KMS-11 (cell line): Measurements from ENCODE around the gene ARHGAP22.

ENCODE experiments used
- H2AFZ ChIP-seq: fragments of 200-600 bp; sonication (generic); 2 replicates; pipeline ENCODE4 v1.6.1; 2016; ENCODE audit warnings: antibody characterized with exemption, mixed run types, low read depth
- H3K27ac ChIP-seq: fragments of 200-600 bp; sonication (generic); 2 replicates; pipeline ENCODE4 v1.6.1; 2016; ENCODE audit warnings: mild to moderate bottlenecking, mixed run types
- H3K27me3 ChIP-seq: fragments of 200-600 bp; sonication (generic); 2 replicates; pipeline ENCODE4 v1.6.1; 2017; ENCODE audit warnings: mild to moderate bottlenecking, low read depth, mixed run types, moderate library complexity; ENCODE audit not compliant: insufficient read depth
- H3K36me3 ChIP-seq: fragments of 200-600 bp; sonication (generic); 2 replicates; pipeline ENCODE4 v1.6.1; 2017; ENCODE audit warnings: mild to moderate bottlenecking, mixed run types; ENCODE audit not compliant: insufficient read depth
- H3K4me1 ChIP-seq: fragments of 200-600 bp; sonication (generic); 2 replicates; pipeline ENCODE4 v1.6.1; 2016; ENCODE audit warnings: mild to moderate bottlenecking, low read depth, mixed run types; ENCODE audit not compliant: poor library complexity, severe bottlenecking
- H3K4me2 ChIP-seq: fragments of 200-600 bp; sonication (generic); 2 replicates; pipeline ENCODE4 v1.7.0; 2016; ENCODE audit warnings: mild to moderate bottlenecking, mixed run types
- H3K4me3 ChIP-seq: fragments of 200-600 bp; sonication (generic); IDR thresholded peaks from 2 replicates; pipeline ENCODE4 v1.6.1; 2017; ENCODE audit warnings: low read depth, low read length, mixed read lengths; ENCODE audit not compliant: insufficient read depth
- H3K79me2 ChIP-seq: fragments of 200-600 bp; sonication (generic); 2 replicates; pipeline ENCODE4 v1.6.1; 2016; ENCODE audit warnings: low read depth, mixed run types; ENCODE audit not compliant: insufficient read depth
- H3K9ac ChIP-seq: fragments of 200-600 bp; sonication (generic); 2 replicates; pipeline ENCODE4 v1.6.1; 2016; ENCODE audit warnings: mild to moderate bottlenecking, mixed run types
- H4K20me1 ChIP-seq: fragments of 200-600 bp; sonication (generic); 2 replicates; pipeline ENCODE4 v1.6.1; 2016; ENCODE audit warnings: mild to moderate bottlenecking, mixed run types; ENCODE audit not compliant: insufficient read depth
- CTCF ChIP-seq: fragments of 200-600 bp; sonication (generic); conservative IDR thresholded peaks from 2 replicates; pipeline ENCODE4 v1.6.1; 2017; ENCODE audit warnings: low read depth, mild to moderate bottlenecking, antibody characterized with exemption, low read length, moderate library complexity, mixed read lengths

ARHGAP22 gene

GRCh38 chr10:48472501-48473069 lies 132.3 kb downstream of the ARHGAP22 start:
- Histone ChIP-seq H3K27ac (no peak overlapping the region), H3K27me3 (no peaks in the 10 kb centered on the region), H3K4me3 (no peak overlapping the region), H3K4me2 (no peak overlapping the region), H2AFZ (no peak overlapping the region), H3K4me1 (no peaks in the 10 kb centered on the region), H3K36me3 (no peaks in the 10 kb centered on the region), H3K79me2 (no peaks in the 10 kb centered on the region), H4K20me1 (no peaks in the 10 kb centered on the region), H3K9ac (no peak overlapping the region)
- TF ChIP-seq CTCF: no peak

GRCh38 chr10:48470893-48471805 lies 133.7 kb downstream of the ARHGAP22 start:
- TF ChIP-seq CTCF: no peak
- H3K27me3 ChIP-seq: no peaks in the 10 kb centered on the region
- no peaks in the 10 kb centered on the region for H3K79me2 ChIP-seq
- no peaks in the 10 kb centered on the region for H3K36me3 ChIP-seq
- no peak overlapping the region for H3K9ac ChIP-seq
- no peak overlapping the region for H3K27ac ChIP-seq
- H4K20me1 ChIP-seq: no peaks in the 10 kb centered on the region
- H2AFZ ChIP-seq: no peak overlapping the region
- no peaks in the 10 kb centered on the region for H3K4me1 ChIP-seq
- no peak overlapping the region for H3K4me3 ChIP-seq
- no peak overlapping the region for H3K4me2 ChIP-seq

GRCh38 chr10:48470115-48470892 lies 134.6 kb downstream of the ARHGAP22 start:
- Histone ChIP-seq H3K79me2 (no peaks in the 10 kb centered on the region), H3K36me3 (no peaks in the 10 kb centered on the region), H3K9ac (no peak overlapping the region), H3K27ac (no peak overlapping the region), H3K4me1 (no peaks in the 10 kb centered on the region), H3K4me2 (no peak overlapping the region), H2AFZ (no peak overlapping the region), H3K27me3 (no peaks in the 10 kb centered on the region), H3K4me3 (no peak overlapping the region), H4K20me1 (no peaks in the 10 kb centered on the region)
- TF ChIP-seq CTCF: no peak

- H3K79me2 ChIP-seq: no peaks in the 10 kb centered on the region
- H3K4me2 ChIP-seq: no peak overlapping the region
- H3K36me3 ChIP-seq: no peaks in the 10 kb centered on the region
- no peak for TF ChIP-seq CTCF
- H3K27ac ChIP-seq: no peak overlapping the region
- no peak overlapping the region for H3K9ac ChIP-seq
- no peak overlapping the region for H2AFZ ChIP-seq
- no peaks in the 10 kb centered on the region for H4K20me1 ChIP-seq
- H3K4me3 ChIP-seq: no peak overlapping the region
- H3K27me3 ChIP-seq: no peaks in the 10 kb centered on the region
- no peaks in the 10 kb centered on the region for H3K4me1 ChIP-seq
Measured at GRCh38 chr10:48469516-48470020, 135.3 kb downstream of the ARHGAP22 start.
